ENCODE data around the gene FOXK1. TPM values are rescaled to one million over a fixed set of nuclear protein-coding genes. Genes with fewer than 3 reads are reported as not detected.
A peak's percentile ranks its signal among the peaks of the same experiment; 100 is the strongest.

The FOXK1 gene
- total and polyA plus RNA-seq, 9 of the 15 experiments (the other 6 are each of a cell fraction or from before 2014, with no cell fraction given), result 0.32 to 45.5 (median 8.1) TPM

DNA sequence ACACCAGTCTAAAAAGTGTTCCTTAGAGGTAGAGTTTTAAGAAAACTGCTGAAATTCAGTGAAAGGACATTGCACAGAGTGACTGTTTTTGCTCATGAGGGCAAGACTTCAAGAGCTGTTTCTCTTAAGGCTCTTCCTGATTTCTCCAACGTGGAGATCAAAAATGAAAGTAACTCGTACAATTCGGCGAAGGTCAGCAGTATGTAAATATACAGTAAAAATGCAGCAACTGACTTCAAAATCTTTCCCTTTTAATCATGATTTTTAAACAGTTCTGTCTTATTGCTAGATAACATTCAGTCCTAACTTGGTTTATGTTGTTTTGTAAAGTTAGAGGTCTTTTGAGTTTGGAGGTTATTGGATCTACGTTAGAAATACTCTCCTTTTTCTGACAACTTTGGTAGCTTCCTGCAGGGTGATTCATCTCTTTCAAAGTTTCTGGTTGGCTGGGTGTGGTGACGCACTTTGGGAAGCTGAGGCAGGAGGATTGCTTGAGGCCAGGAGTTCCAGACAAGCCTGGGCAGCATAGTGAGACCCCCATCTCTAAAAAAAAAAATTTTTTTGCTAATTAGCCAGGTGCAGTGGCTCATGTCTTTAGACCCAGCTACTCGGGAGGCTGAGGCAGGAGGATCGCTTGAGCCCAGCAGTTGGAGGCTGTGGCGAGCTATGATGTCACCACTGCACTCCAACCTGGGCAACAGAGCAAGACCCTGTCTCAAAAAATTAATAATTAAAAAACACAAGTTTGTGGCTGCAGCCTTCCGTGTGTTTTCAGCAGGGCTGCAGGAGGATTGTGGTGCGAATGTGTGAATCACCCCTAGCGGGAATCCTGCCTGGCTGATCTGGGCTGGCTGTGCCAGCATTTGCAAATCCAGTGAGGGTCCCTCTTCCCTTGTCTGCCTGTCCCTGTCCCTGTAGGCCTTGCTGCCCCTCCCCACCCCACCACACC lies 64.2 kb downstream of the FOXK1 start:
- Histone ChIP-seq H3K9ac (ENCODE audit: insufficient read depth in 1 of 2, low read depth in 2 of 2, low read length in 2 of 2) (peak overlapping the region; percentile 48 to 52; a peak in 2 of 4 replicates), H4K20me1 (replicated peaks; ENCODE audit: control insufficient read depth, insufficient read depth, low read length) (peaks cover 5% of the 10 kb centered on the region), H3K4me2 (ENCODE audit: insufficient read depth, low read length) (peak overlapping the region; percentile 59; the same call in 1 of the 2 replicates), H3K79me2 (ENCODE audit: control insufficient read depth, insufficient read depth, low read length) (peaks cover 31% of the 10 kb centered on the region), H2AFZ (ENCODE audit: low read depth, low read length) (no peak overlapping the region), H3K4me1 (replicated peaks in 1 of 2; ENCODE audit: control insufficient read depth in 2 of 2, insufficient read depth in 2 of 2, low read length in 2 of 2) (peaks cover 18 to 32% of the 10 kb centered on the region in 2 experiments), H3K27ac (ENCODE audit: extremely low read depth, low read depth, low read length) (peak overlapping the region; percentile 85; the same call in 2 of the 3 replicates), H3K9me1 (ENCODE audit: control insufficient read depth, insufficient read depth, low read length) (peaks cover 3% of the 10 kb centered on the region), H3K27me3 (ENCODE audit: control insufficient read depth in 2 of 2, insufficient read depth in 2 of 2, low read length in 2 of 2) (no peaks in the 10 kb centered on the region), H3K9me3 (replicated peaks; ENCODE audit: control insufficient read depth, insufficient read depth, low read depth, low read length) (no peaks in the 10 kb centered on the region), H3K36me3 (ENCODE audit: control insufficient read depth, insufficient read depth, low read length) (peaks cover 69% of the 10 kb centered on the region), H3K4me3 (no peak overlapping the region)
- BruUV-seq (replicated peaks), result no TSS peak
- intact Hi-C loops (cut with micrococcal nuclease), result no loop called here
- ChIA-PET POLR2A (interaction anchor here (0.5 to 0.7 kb wide), 2 partner anchors 41 to 71 kb away, joined by 3 read pairs; no protein-coding TSS in a partner anchor), CTCF (ENCODE audit: low intra/inter-chr PET ratio) (no interaction called here)
- WGBS (ENCODE audit: insufficient coverage, low coverage, missing lambda C conversion rate), result 78% methylated on average over 11 of the region's 12 CpGs
- DNase-seq (ENCODE audit: extremely low read depth in 1 of 4, low spot score in 3 of 4) (no peak), ATAC-seq (no peak), FAIRE-seq (peak; percentile 32)
- TF ChIP-seq CBFB (CRISPR knock-in tag; IDR thresholded peaks at IDR 0.05) (no peak), ILF3 (IDR thresholded peaks at IDR 0.05; ENCODE audit: borderline replicate concordance) (no peak), ZNF121 (CRISPR knock-in tag; conservative IDR thresholded peaks at IDR 0.05) (peak; percentile 92), SRSF3 (IDR thresholded peaks at IDR 0.05; ENCODE audit: insufficient read depth, low read length) (no peak)
- TF ChIP-seq, protein P1, sequence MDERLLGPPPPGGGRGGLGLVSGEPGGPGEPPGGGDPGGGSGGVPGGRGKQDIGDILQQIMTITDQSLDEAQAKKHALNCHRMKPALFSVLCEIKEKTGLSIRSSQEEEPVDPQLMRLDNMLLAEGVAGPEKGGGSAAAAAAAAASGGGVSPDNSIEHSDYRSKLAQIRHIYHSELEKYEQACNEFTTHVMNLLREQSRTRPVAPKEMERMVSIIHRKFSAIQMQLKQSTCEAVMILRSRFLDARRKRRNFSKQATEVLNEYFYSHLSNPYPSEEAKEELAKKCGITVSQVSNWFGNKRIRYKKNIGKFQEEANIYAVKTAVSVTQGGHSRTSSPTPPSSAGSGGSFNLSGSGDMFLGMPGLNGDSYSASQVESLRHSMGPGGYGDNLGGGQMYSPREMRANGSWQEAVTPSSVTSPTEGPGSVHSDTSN (CRISPR knock-in tag; IDR thresholded peaks at IDR 0.05; ENCODE audit: low read depth), result no peak
- TF ChIP-seq, protein P1 (tag; conservative IDR thresholded peaks at IDR 0.05; ENCODE audit: low read depth), result 0 out of 2 replicates have a peak, but pooled peaks have one; percentile 12
- TF ChIP-seq, protein P2, sequence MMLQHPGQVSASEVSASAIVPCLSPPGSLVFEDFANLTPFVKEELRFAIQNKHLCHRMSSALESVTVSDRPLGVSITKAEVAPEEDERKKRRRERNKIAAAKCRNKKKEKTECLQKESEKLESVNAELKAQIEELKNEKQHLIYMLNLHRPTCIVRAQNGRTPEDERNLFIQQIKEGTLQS (IDR thresholded peaks at IDR 0.05), result 0 out of 2 replicates have a peak, but pooled peaks have one; percentile 32
- TF ChIP-seq, protein P2 (CRISPR knock-in tag; conservative IDR thresholded peaks at IDR 0.05), result no peak
- TF ChIP-seq, protein P3, sequence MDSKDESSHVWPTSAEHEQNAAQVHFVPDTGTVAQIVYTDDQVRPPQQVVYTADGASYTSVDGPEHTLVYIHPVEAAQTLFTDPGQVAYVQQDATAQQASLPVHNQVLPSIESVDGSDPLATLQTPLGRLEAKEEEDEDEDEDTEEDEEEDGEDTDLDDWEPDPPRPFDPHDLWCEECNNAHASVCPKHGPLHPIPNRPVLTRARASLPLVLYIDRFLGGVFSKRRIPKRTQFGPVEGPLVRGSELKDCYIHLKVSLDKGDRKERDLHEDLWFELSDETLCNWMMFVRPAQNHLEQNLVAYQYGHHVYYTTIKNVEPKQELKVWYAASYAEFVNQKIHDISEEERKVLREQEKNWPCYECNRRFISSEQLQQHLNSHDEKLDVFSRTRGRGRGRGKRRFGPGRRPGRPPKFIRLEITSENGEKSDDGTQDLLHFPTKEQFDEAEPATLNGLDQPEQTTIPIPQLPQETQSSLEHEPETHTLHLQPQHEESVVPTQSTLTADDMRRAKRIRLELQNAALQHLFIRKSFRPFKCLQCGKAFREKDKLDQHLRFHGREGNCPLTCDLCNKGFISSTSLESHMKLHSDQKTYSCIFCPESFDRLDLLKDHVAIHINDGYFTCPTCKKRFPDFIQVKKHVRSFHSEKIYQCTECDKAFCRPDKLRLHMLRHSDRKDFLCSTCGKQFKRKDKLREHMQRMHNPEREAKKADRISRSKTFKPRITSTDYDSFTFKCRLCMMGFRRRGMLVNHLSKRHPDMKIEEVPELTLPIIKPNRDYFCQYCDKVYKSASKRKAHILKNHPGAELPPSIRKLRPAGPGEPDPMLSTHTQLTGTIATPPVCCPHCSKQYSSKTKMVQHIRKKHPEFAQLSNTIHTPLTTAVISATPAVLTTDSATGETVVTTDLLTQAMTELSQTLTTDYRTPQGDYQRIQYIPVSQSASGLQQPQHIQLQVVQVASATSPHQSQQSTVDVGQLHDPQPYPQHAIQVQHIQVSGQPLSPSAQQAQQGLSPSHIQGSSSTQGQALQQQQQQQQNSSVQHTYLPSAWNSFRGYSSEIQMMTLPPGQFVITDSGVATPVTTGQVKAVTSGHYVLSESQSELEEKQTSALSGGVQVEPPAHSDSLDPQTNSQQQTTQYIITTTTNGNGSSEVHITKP (IDR thresholded peaks at IDR 0.05; ENCODE audit: partially characterized antibody), result peak; percentile 85
- TF ChIP-seq, protein P4, sequence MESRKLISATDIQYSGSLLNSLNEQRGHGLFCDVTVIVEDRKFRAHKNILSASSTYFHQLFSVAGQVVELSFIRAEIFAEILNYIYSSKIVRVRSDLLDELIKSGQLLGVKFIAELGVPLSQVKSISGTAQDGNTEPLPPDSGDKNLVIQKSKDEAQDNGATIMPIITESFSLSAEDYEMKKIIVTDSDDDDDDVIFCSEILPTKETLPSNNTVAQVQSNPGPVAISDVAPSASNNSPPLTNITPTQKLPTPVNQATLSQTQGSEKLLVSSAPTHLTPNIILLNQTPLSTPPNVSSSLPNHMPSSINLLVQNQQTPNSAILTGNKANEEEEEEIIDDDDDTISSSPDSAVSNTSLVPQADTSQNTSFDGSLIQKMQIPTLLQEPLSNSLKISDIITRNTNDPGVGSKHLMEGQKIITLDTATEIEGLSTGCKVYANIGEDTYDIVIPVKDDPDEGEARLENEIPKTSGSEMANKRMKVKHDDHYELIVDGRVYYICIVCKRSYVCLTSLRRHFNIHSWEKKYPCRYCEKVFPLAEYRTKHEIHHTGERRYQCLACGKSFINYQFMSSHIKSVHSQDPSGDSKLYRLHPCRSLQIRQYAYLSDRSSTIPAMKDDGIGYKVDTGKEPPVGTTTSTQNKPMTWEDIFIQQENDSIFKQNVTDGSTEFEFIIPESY (CRISPR knock-in tag; IDR thresholded peaks at IDR 0.05), result peak; percentile 64
- in situ Hi-C loops (cut with MboI), result no loop called here

Measured in K562 (cell line).